Fibroblast of mammary gland (primary cell): ENCODE results near the gene DENND4B.

ENCODE experiments used
- DNase-seq: peaks from one replicate; pipeline ENCODE4 v3.0.0-alpha.2; 2010; ENCODE audit warnings: low read depth
- H3K4me3 ChIP-seq: 2 replicates; pipeline ENCODE4 v1.5.1; 2011; ENCODE audit warnings: low read depth, mild to moderate bottlenecking, low read length, moderate library complexity; ENCODE audit not compliant: control insufficient read depth
- CTCF ChIP-seq: conservative IDR thresholded peaks from 2 replicates; pipeline ENCODE4 v1.5.1; 2011; ENCODE audit warnings: low read depth, low read length, inconsistent platforms; ENCODE audit not compliant: control insufficient read depth, insufficient read depth

DENND4B gene

GRCh38 chr1:153945795-153946621 lies 510 bp downstream of the DENND4B start:
- DNase-seq, result peak; percentile 69
- no peak for TF ChIP-seq CTCF
- peak overlapping the region; percentile 65 for H3K4me3 ChIP-seq

DNA sequence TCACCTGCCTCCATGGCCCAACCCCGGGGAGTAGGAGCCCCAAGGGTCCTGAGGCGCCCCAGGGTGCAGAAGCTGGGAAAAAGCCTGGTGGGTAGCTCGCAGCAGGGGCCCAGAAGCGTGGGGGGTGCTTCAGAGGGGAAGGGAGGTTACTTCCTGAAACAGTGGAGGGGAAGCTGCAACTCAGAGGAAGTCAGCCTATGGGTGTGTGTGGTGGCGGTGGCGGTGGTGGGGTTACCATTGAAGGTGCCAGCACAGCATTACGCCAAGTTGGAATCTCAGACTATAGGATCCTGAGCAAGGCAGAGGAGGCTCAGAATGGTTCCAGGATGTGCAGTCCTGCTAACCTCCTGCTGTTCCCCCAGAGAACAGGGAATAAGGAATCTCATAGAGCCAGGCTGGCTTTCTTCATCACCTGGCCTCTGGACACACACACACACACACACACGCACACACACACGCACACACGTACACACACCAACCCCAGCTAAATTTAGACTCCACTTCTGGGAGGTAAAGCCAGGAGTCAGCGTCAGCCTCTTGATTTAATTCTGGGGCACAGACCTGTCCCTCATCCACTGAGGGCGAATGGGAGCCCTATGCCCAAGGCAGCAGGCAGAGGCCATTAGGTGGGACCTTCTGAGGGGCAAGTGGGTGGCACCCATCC lies 1.3 kb downstream of the DENND4B start:
- DNase-seq, result peak; percentile 45
- peak overlapping the region; percentile 65 for H3K4me3 ChIP-seq
- no peak for TF ChIP-seq CTCF

GRCh38 chr1:153944827-153945117 lies 1.7 kb downstream of the DENND4B start:
- no peak overlapping the region for H3K4me3 ChIP-seq
- no peak for DNase-seq
- no peak for TF ChIP-seq CTCF

DNA sequence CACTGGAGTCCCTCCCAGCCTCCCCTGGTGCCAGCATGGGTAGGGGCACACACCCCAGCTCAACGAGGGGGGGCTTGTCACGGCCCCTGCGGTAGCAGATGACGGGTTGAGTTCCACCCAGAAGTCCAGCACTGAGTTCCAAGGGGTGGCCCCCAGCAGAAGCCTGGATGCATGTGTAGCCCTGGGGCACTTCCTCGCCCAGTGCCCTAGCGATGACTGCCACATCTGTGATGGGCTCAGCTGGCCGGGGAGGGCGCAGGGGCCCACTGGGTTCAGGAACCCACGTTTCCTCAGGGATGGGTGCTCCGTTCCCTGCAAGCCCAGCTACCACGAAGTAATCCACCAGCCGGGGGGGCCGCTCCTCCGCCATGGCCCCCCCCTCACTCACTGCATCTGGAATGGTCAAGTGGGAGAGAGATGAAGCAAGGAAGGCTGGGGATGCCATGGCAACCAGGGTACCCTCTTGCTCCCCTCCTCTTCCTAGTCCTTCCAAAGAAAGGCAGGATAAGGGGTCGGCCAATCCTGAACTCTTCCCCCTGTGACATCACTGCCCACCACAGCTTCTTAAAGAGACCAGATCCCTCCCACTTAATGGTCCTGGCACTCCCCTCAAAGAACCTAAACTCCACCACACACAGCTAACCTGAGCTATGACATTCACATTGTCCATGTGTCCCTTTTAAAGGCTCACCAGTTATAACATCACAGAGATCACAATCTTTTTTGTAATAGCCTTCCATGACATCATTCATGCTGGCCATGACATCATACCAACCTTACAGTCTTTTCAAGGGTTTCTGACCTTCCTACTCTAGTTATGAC lies 2.3 kb downstream of the DENND4B start:
- H3K4me3 ChIP-seq, result no peak overlapping the region
- DNase-seq, result no peak
- TF ChIP-seq CTCF, result no peak

- no peak for DNase-seq
- H3K4me3 ChIP-seq, result no peak overlapping the region
- no peak for TF ChIP-seq CTCF
Observed at GRCh38 chr1:153942766-153943549, 3.6 kb downstream of the DENND4B start.
